ENCODE results near the gene KCNJ4. TPM values are rescaled to one million over a fixed set of nuclear protein-coding genes. Genes with fewer than 3 reads are reported as not detected.

The KCNJ4 gene
- total RNA-seq (2021; ENCODE audit: unreplicated experiment) (0.18 TPM), Bru-seq, nascent RNA (percentile 19 among the genes with signal in this experiment), BruChase-seq, experiment 1, labeled RNA remaining after a 2-hour chase (percentile 26 among the genes with signal in this experiment), BruChase-seq, experiment 2, labeled RNA remaining after a 6-hour chase (percentile 24 among the genes with signal in this experiment)
- polyA plus RNA-seq (2012; ENCODE audit: insufficient read length) = 0.81 TPM
- long read RNA-seq = 0 reads

DNA sequence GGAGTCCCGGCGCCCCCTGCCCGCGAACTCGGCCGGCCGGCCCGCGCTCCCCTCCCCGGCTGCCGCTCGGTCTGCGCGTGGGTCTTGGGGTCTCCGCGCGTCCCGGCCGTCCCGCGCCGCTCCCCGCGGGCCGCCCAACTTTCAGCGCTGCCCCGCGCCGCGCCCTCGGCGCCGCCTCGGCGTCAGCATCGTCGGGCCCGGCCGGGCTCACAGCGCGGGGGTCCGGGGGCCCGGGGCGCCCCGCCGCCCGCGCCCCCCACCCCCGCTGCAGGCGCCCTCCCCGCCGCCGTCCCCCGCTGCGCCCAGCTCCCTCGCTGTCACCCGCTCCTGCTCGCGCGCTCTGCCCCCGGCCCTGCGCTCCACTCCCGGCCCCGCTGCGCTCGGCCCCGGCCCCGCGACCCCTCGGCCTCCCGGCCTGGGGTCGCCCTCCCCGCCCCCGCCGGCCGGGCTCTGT, at the start of gene KCNJ4:
Gene KCNJ4 (minus strand): TSS at position 124 of the 454 bp plus-strand sequence. CDS start 27,067 bp downstream, outside the sequence.
- intact Hi-C loops (cut with micrococcal nuclease; ENCODE audit: unreplicated experiment) (no loop called here), in situ Hi-C loops (cut with HindIII; ENCODE audit: low pct_unique_long_range_greater_than_20kb, low sequenced_read_pairs) (no loop called here)
- ATAC-seq (no peak), DNase-seq (ENCODE audit: low read depth, low spot score) (no peak)
- H3K9me3 ChIP-seq (ENCODE audit: control insufficient read depth, insufficient read depth, low read depth, low read length) = no peaks in the 10 kb centered on the region
- H3K4me3 ChIP-seq (ENCODE audit: low read depth in 2 of 2, low read length in 2 of 2) = peak within 1 kb of the TSS; percentile 16 to 33; a peak in 3 of 4 replicates
- no peaks in the 10 kb centered on the region for H3K27me3 ChIP-seq (ENCODE audit: control insufficient read depth, insufficient read depth, low read length)
- no peaks in the 10 kb centered on the region for H3K4me1 ChIP-seq (ENCODE audit: control insufficient read depth, insufficient read depth, low read length)
- no TSS peak for BruUV-seq (replicated peaks)
- CTCF ChIA-PET = no interaction called here
- H3K27ac ChIP-seq (ENCODE audit: low read length) = no peak within 1 kb of the TSS
- POLR2A ChIA-PET = no interaction called here
- no peaks in the 10 kb centered on the region for H3K36me3 ChIP-seq (ENCODE audit: control insufficient read depth, insufficient read depth, low read length)
- TF ChIP-seq TCF7L2 (IDR thresholded peaks at IDR 0.05; ENCODE audit: low read depth, low read length) = no peak
- no peak for TF ChIP-seq POLR2AphosphoS5 (IDR thresholded peaks at IDR 0.05; ENCODE audit: low read depth, low read length)
- TF ChIP-seq, protein P1, sequence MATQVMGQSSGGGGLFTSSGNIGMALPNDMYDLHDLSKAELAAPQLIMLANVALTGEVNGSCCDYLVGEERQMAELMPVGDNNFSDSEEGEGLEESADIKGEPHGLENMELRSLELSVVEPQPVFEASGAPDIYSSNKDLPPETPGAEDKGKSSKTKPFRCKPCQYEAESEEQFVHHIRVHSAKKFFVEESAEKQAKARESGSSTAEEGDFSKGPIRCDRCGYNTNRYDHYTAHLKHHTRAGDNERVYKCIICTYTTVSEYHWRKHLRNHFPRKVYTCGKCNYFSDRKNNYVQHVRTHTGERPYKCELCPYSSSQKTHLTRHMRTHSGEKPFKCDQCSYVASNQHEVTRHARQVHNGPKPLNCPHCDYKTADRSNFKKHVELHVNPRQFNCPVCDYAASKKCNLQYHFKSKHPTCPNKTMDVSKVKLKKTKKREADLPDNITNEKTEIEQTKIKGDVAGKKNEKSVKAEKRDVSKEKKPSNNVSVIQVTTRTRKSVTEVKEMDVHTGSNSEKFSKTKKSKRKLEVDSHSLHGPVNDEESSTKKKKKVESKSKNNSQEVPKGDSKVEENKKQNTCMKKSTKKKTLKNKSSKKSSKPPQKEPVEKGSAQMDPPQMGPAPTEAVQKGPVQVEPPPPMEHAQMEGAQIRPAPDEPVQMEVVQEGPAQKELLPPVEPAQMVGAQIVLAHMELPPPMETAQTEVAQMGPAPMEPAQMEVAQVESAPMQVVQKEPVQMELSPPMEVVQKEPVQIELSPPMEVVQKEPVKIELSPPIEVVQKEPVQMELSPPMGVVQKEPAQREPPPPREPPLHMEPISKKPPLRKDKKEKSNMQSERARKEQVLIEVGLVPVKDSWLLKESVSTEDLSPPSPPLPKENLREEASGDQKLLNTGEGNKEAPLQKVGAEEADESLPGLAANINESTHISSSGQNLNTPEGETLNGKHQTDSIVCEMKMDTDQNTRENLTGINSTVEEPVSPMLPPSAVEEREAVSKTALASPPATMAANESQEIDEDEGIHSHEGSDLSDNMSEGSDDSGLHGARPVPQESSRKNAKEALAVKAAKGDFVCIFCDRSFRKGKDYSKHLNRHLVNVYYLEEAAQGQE (IDR thresholded peaks at IDR 0.05; ENCODE audit: insufficient read depth in 1 of 2, low read depth in 2 of 2, low read length in 1 of 2) = no peak
- TF ChIP-seq, protein P2, sequence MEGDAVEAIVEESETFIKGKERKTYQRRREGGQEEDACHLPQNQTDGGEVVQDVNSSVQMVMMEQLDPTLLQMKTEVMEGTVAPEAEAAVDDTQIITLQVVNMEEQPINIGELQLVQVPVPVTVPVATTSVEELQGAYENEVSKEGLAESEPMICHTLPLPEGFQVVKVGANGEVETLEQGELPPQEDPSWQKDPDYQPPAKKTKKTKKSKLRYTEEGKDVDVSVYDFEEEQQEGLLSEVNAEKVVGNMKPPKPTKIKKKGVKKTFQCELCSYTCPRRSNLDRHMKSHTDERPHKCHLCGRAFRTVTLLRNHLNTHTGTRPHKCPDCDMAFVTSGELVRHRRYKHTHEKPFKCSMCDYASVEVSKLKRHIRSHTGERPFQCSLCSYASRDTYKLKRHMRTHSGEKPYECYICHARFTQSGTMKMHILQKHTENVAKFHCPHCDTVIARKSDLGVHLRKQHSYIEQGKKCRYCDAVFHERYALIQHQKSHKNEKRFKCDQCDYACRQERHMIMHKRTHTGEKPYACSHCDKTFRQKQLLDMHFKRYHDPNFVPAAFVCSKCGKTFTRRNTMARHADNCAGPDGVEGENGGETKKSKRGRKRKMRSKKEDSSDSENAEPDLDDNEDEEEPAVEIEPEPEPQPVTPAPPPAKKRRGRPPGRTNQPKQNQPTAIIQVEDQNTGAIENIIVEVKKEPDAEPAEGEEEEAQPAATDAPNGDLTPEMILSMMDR (IDR thresholded peaks at IDR 0.05) = no peak
- TF ChIP-seq SIN3A (IDR thresholded peaks at IDR 0.05; ENCODE audit: borderline replicate concordance, insufficient read depth, low read depth, low read length) = no peak

DNA sequence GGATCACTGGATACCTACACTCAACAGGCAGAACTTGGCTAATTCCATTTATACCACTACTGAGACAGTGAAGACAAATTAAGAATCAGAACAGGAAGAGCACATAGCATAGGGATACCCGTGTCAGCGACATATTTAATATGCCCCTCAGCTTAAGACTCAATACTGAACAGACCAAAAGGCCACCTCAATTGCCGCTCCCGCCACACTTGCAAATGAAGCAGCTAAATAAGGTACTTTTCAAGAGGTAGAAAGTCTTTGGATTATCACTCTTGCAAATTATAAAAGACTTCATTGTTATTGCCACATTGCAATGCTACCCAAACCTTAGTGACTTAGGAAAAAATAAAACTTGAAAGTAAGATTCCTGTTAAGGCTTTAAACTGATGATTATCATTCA, 48.0 kb upstream of the KCNJ4 start:
- Histone ChIP-seq H3K27ac (ENCODE audit: low read length) (peak overlapping the region; percentile 51; the same call in 1 of the 2 replicates), H3K36me3 (ENCODE audit: control insufficient read depth, insufficient read depth, low read length) (peaks cover 44% of the 10 kb centered on the region), H3K9me3 (ENCODE audit: control insufficient read depth, insufficient read depth, low read depth, low read length) (no peaks in the 10 kb centered on the region), H3K4me1 (ENCODE audit: control insufficient read depth, insufficient read depth, low read length) (peaks cover 8% of the 10 kb centered on the region; the same call in 1 of the 2 replicates), H3K27me3 (ENCODE audit: control insufficient read depth, insufficient read depth, low read length) (no peaks in the 10 kb centered on the region), H3K4me3 (ENCODE audit: low read depth in 2 of 2, low read length in 2 of 2) (peak overlapping the region; percentile 37 to 74; a peak in 3 of 4 replicates)
- BruUV-seq (replicated peaks) = no TSS peak
- ATAC-seq (no peak), DNase-seq (ENCODE audit: low read depth, low spot score) (no peak)
- TF ChIP-seq, protein P2 (IDR thresholded peaks at IDR 0.05) = no peak
- TF ChIP-seq, protein P1 (IDR thresholded peaks at IDR 0.05; ENCODE audit: insufficient read depth in 1 of 2, low read depth in 2 of 2, low read length in 1 of 2) = no peak
- TF ChIP-seq SIN3A (IDR thresholded peaks at IDR 0.05; ENCODE audit: borderline replicate concordance, insufficient read depth, low read depth, low read length) (no peak), TCF7L2 (IDR thresholded peaks at IDR 0.05; ENCODE audit: low read depth, low read length) (no peak), POLR2AphosphoS5 (IDR thresholded peaks at IDR 0.05; ENCODE audit: low read depth, low read length) (no peak)
- ChIA-PET CTCF (no interaction called here), POLR2A (no interaction called here)
- intact Hi-C loops (cut with micrococcal nuclease; ENCODE audit: unreplicated experiment) = no loop called here
- in situ Hi-C loops (cut with HindIII; ENCODE audit: low pct_unique_long_range_greater_than_20kb, low sequenced_read_pairs) = no loop called here

Data from Panc1 (cell line).